H9 (cell line): ENCODE results near the gene DEAF1. TPM values are rescaled to one million over a fixed set of nuclear protein-coding genes. Genes with fewer than 3 reads are reported as not detected.
A peak's percentile ranks its signal among the peaks of the same experiment; 100 is the strongest.

Experiments
- DNase-seq: peaks from one replicate; pipeline ENCODE4 v3.0.0-alpha.2; 2017
- H2AFZ ChIP-seq: one replicate; pipeline ENCODE4 v1.6.1; 2013; ENCODE audit warnings: mild to moderate bottlenecking, low read length, control low read depth, moderate library complexity
- H2AK5ac ChIP-seq: 2 replicates; pipeline ENCODE4 v1.6.1; 2013; ENCODE audit warnings: low read length, control low read depth, mixed read lengths; ENCODE audit not compliant: insufficient read length
- H2BK120ac ChIP-seq: one replicate; pipeline ENCODE4 v1.6.1; 2013; ENCODE audit warnings: low read depth, mild to moderate bottlenecking, low read length, control low read depth, inconsistent platforms; ENCODE audit not compliant: poor library complexity, severe bottlenecking
- H2BK12ac ChIP-seq: 2 replicates; pipeline ENCODE4 v1.6.1; 2013; ENCODE audit warnings: low read length, control low read depth, mixed read lengths, low read depth; ENCODE audit not compliant: insufficient read length
- H2BK15ac ChIP-seq: 2 replicates; pipeline ENCODE4 v1.6.1; 2013; ENCODE audit warnings: low read depth, low read length, control low read depth
- H2BK20ac ChIP-seq: one replicate; pipeline ENCODE4 v1.6.1; 2013; ENCODE audit warnings: low read depth, mild to moderate bottlenecking, low read length, control low read depth, inconsistent platforms; ENCODE audit not compliant: poor library complexity, severe bottlenecking
- H2BK5ac ChIP-seq: 2 replicates; pipeline ENCODE4 v1.6.1; 2013; ENCODE audit warnings: low read length, control low read depth, mixed read lengths; ENCODE audit not compliant: insufficient read length
- H3K14ac ChIP-seq: 2 replicates; pipeline ENCODE4 v1.6.1; 2013; ENCODE audit warnings: low read length, control low read depth; ENCODE audit not compliant: insufficient read depth
- H3K18ac ChIP-seq: 2 replicates; pipeline ENCODE4 v1.6.1; 2013; ENCODE audit warnings: low read depth, mild to moderate bottlenecking, mixed read lengths, low read length, control low read depth; ENCODE audit not compliant: insufficient read length
- H3K23ac ChIP-seq: 2 replicates; pipeline ENCODE4 v1.6.1; 2013; ENCODE audit warnings: low read length, control low read depth, mixed read lengths, low read depth; ENCODE audit not compliant: insufficient read length
- H3K23me2 ChIP-seq: 2 replicates; pipeline ENCODE4 v1.6.1; 2013; ENCODE audit warnings: low read depth, mild to moderate bottlenecking, mixed read lengths, low read length, control low read depth; ENCODE audit not compliant: insufficient read length, poor library complexity, severe bottlenecking
- H3K27ac ChIP-seq: 2 replicates; pipeline ENCODE4 v1.5.1; 2013; ENCODE audit warnings: low read length, control low read depth, mixed read lengths, low read depth; ENCODE audit not compliant: insufficient read length
- H3K27me3 ChIP-seq: 2 replicates; pipeline ENCODE4 v1.6.1; 2013; ENCODE audit warnings: low read length, control low read depth, inconsistent platforms; ENCODE audit not compliant: insufficient read depth
- H3K4ac ChIP-seq: 2 replicates; pipeline ENCODE4 v1.6.1; 2013; ENCODE audit warnings: low read depth, mild to moderate bottlenecking, control low read depth, inconsistent platforms, low read length, moderate library complexity
- H3K4me1 ChIP-seq: 2 replicates; pipeline ENCODE4 v1.6.1; 2013; ENCODE audit warnings: low read length, control low read depth, inconsistent platforms; ENCODE audit not compliant: insufficient read depth
- H3K4me2 ChIP-seq: 2 replicates; pipeline ENCODE4 v1.6.1; 2013; ENCODE audit warnings: low read length, control low read depth, mixed read lengths; ENCODE audit not compliant: insufficient read length, insufficient read depth
- H3K56ac ChIP-seq: 2 replicates; pipeline ENCODE4 v1.6.1; 2013; ENCODE audit warnings: low read depth, mild to moderate bottlenecking, mixed read lengths, low read length, control low read depth; ENCODE audit not compliant: insufficient read length
- H3K79me1 ChIP-seq: 2 replicates; pipeline ENCODE4 v1.6.1; 2013; ENCODE audit warnings: low read depth, mild to moderate bottlenecking, moderate library complexity, low read length, control low read depth, inconsistent platforms; ENCODE audit not compliant: insufficient read depth, poor library complexity, severe bottlenecking
- H3K79me2 ChIP-seq: 2 replicates; pipeline ENCODE4 v1.6.1; 2013; ENCODE audit warnings: low read length, control low read depth, inconsistent platforms; ENCODE audit not compliant: insufficient read depth
- H3K9ac ChIP-seq: 2 replicates; pipeline ENCODE4 v1.6.1; 2013; ENCODE audit warnings: low read length, control low read depth, mixed read lengths; ENCODE audit not compliant: insufficient read length; ENCODE audit errors: extremely low read depth
- H3K9me3 ChIP-seq: one replicate; pipeline ENCODE4 v1.6.1; 2013; ENCODE audit warnings: low read depth, low read length, inconsistent platforms; ENCODE audit not compliant: control insufficient read depth
- H3T11ph ChIP-seq: one replicate; pipeline ENCODE4 v1.6.1; 2013; ENCODE audit warnings: mild to moderate bottlenecking, low read length, control low read depth, inconsistent platforms
- H4K20me1 ChIP-seq: one replicate; pipeline ENCODE4 v1.6.1; 2013; ENCODE audit not compliant: control insufficient read depth, insufficient read length, insufficient read depth
- H4K5ac ChIP-seq: 2 replicates; pipeline ENCODE4 v1.6.1; 2013; ENCODE audit warnings: low read depth, mild to moderate bottlenecking, mixed read lengths, low read length, control low read depth; ENCODE audit not compliant: insufficient read length
- H4K8ac ChIP-seq: replicated peaks from 2 replicates; pipeline ENCODE4 v1.6.1; 2013; ENCODE audit warnings: low read length, control low read depth, mixed read lengths, low read depth; ENCODE audit not compliant: insufficient read length
- H4K91ac ChIP-seq: 2 replicates; pipeline ENCODE4 v1.6.1; 2013; ENCODE audit warnings: low read depth, mild to moderate bottlenecking, moderate library complexity, mixed read lengths, low read length, control low read depth; ENCODE audit not compliant: insufficient read length
- H3K27ac Mint-ChIP-seq, 3 experiments: 2 replicates in 2 of 3; 3 replicates in 1 of 3; pipeline ENCODE4 v1.8.0; 2020 to 2021; ENCODE audit warnings: mixed read lengths in 3 of 3, mild to moderate bottlenecking in 1 of 3, moderate library complexity in 1 of 3
- H3K27me3 Mint-ChIP-seq: 2 replicates; pipeline ENCODE4 v1.8.0; 2021; ENCODE audit warnings: low read depth, mild to moderate bottlenecking, moderate library complexity, mixed read lengths
- H3K36me3 Mint-ChIP-seq, 3 experiments: 2 replicates in 2 of 3; 3 replicates in 1 of 3; pipeline ENCODE4 v1.8.0; 2020 to 2021; ENCODE audit warnings: low read depth in 3 of 3, mixed read lengths in 3 of 3; ENCODE audit not compliant: insufficient read depth in 1 of 3
- H3K4me1 Mint-ChIP-seq, 2 experiments: 2 replicates each; pipeline ENCODE4 v1.8.0; 2020; ENCODE audit warnings: mixed read lengths in 2 of 2
- H3K4me3 Mint-ChIP-seq, 2 experiments: 2 replicates in 1 of 2; 3 replicates in 1 of 2; pipeline ENCODE4 v1.8.0; 2020 to 2021; ENCODE audit warnings: mild to moderate bottlenecking in 2 of 2, mixed read lengths in 2 of 2, moderate library complexity in 1 of 2
- H3K9me3 Mint-ChIP-seq, 2 experiments: 2 replicates in 1 of 2; 3 replicates in 1 of 2; pipeline ENCODE4 v1.8.0; 2020; ENCODE audit warnings: mild to moderate bottlenecking in 2 of 2, mixed read lengths in 2 of 2, moderate library complexity in 1 of 2
- CTCF ChIP-seq: fragments of 200-600 bp; sonication (generic); conservative IDR thresholded peaks from 3 replicates; pipeline ENCODE4 v1.8.0; 2021; ENCODE audit warnings: antibody characterized with exemption, mild to moderate bottlenecking
- WGBS: extraction: QIAGEN DNeasy Blood & Tissue Kit; methylation state at CpG from one replicate; pipeline ENCODE4 v1.1.7; 2013; ENCODE audit warnings: missing lambda C conversion rate, low lambda C conversion rate, mixed read lengths; ENCODE audit not compliant: insufficient read length; ENCODE audit errors: extremely low coverage; 5-methylcytosine and 5-hydroxymethylcytosine counted together
- total RNA-seq: library from RNA; stranded (reverse); gene quantifications from 2 replicates; pipeline ENCODE4 v1.2.1, GENCODE V29; 2021

DEAF1 gene
- total RNA-seq, 1 experiment from 2014 or later, result 67.3 TPM

- no peak overlapping the region for H3K9ac ChIP-seq
- no peak for DNase-seq
- peaks cover 3% of the 10 kb centered on the region for H3K79me1 ChIP-seq
- H2BK15ac ChIP-seq, result no peak overlapping the region
- H4K91ac ChIP-seq, result no peak overlapping the region
- H2BK120ac ChIP-seq, result no peak overlapping the region
- no peaks in the 10 kb centered on the region for H3K9me3 Mint-ChIP-seq
- WGBS, result no CpG with 5 or more reads among the region's 8 CpGs
- no peaks in the 10 kb centered on the region for H3K23me2 ChIP-seq
- no peak overlapping the region for H2BK12ac ChIP-seq
- H3K4me1 ChIP-seq, result no peaks in the 10 kb centered on the region
- no peak overlapping the region for H2AK5ac ChIP-seq
- H3K27me3 ChIP-seq, result no peaks in the 10 kb centered on the region
- H3K56ac ChIP-seq, result no peak overlapping the region
- no peaks in the 10 kb centered on the region for H3K79me2 ChIP-seq
- H3K27me3 Mint-ChIP-seq, result no peaks in the 10 kb centered on the region
- H2AFZ ChIP-seq, result no peak overlapping the region
- H3K27ac ChIP-seq, result no peak overlapping the region
- no peak overlapping the region for H4K8ac ChIP-seq
- no peak overlapping the region for H3T11ph ChIP-seq
- no peak overlapping the region for H3K4me3 Mint-ChIP-seq
- H3K4me1 Mint-ChIP-seq, result no peaks in the 10 kb centered on the region
- no peak overlapping the region for H2BK5ac ChIP-seq
- peak overlapping the region in 1 of 3 experiments; percentile 15; a peak in 1 of 7 replicates for H3K27ac Mint-ChIP-seq
- H3K18ac ChIP-seq, result no peak overlapping the region
- no peak overlapping the region for H3K23ac ChIP-seq
- no peaks in the 10 kb centered on the region for H3K9me3 ChIP-seq
- no peak overlapping the region for H2BK20ac ChIP-seq
- peaks cover 33 to 59% (median 47%) of the 10 kb centered on the region in 3 experiments for H3K36me3 Mint-ChIP-seq
- H4K5ac ChIP-seq, result no peak overlapping the region
- no peak overlapping the region for H3K14ac ChIP-seq
- no peak overlapping the region for H3K4ac ChIP-seq
- H3K4me2 ChIP-seq, result no peak overlapping the region
- TF ChIP-seq CTCF, result no peak
- H4K20me1 ChIP-seq, result no peaks in the 10 kb centered on the region
Observed at GRCh38 chr11:673866-674265, 21.2 kb downstream of the DEAF1 start.
